ENCODE measurements around the gene EFCAB3. TPM values are rescaled to one million over a fixed set of nuclear protein-coding genes. Genes with fewer than 3 reads are reported as not detected.

The EFCAB3 gene
- total RNA-seq (2022) (not detected in 2 replicates), Bru-seq, nascent RNA (percentile 1 among the genes with signal in this experiment), BruChase-seq, experiment 1, labeled RNA remaining after a 6-hour chase (not detected), BruChase-seq, experiment 2, labeled RNA remaining after a 2-hour chase (percentile 1 among the genes with signal in this experiment)
- long read RNA-seq, result 0 reads

DNA sequence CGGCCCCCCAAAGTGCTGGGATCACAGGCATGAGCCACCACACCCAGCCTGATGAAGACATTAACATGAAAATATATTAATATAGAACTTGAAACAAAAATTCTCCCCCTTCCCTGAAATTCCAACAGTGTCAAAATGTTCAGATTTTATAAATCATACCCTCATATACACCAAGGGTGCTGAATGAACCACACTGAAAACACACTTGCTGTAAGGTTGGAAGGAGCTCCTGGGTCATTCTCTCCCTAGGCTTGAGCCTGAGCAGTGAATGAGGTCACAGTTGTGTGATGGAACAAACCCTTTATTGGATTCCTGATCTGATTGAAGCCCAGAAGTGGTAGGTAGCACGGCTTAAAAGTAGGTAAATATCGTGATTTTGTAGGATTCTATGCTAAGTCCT, at the start of gene EFCAB3:
Gene EFCAB3, plus strand, starts transcription at position 301 of the 400 bp plus-strand sequence. CDS start 2,427 bp downstream, outside the sequence.
- DNase-seq, result no peak
- no peaks in the 10 kb centered on the region for H3K36me3 Mint-ChIP-seq (ENCODE audit: insufficient read depth, unreplicated experiment)
- no peaks in the 10 kb centered on the region for H3K27me3 Mint-ChIP-seq (ENCODE audit: unreplicated experiment)
- CTCF ChIA-PET, result no interaction called here
- H3K9me3 Mint-ChIP-seq (ENCODE audit: low read depth, unreplicated experiment), result no peaks in the 10 kb centered on the region
- TF ChIP-seq, protein P1, sequence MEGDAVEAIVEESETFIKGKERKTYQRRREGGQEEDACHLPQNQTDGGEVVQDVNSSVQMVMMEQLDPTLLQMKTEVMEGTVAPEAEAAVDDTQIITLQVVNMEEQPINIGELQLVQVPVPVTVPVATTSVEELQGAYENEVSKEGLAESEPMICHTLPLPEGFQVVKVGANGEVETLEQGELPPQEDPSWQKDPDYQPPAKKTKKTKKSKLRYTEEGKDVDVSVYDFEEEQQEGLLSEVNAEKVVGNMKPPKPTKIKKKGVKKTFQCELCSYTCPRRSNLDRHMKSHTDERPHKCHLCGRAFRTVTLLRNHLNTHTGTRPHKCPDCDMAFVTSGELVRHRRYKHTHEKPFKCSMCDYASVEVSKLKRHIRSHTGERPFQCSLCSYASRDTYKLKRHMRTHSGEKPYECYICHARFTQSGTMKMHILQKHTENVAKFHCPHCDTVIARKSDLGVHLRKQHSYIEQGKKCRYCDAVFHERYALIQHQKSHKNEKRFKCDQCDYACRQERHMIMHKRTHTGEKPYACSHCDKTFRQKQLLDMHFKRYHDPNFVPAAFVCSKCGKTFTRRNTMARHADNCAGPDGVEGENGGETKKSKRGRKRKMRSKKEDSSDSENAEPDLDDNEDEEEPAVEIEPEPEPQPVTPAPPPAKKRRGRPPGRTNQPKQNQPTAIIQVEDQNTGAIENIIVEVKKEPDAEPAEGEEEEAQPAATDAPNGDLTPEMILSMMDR (IDR thresholded peaks at IDR 0.05; ENCODE audit: unreplicated experiment), result no peak
- BruUV-seq (replicated peaks), result no TSS peak
- no peaks in the 10 kb centered on the region for H3K4me1 Mint-ChIP-seq (ENCODE audit: low read depth, unreplicated experiment)
- no peak within 1 kb of the TSS for H3K27ac Mint-ChIP-seq (ENCODE audit: unreplicated experiment)
- H3K4me3 Mint-ChIP-seq (ENCODE audit: low read depth, unreplicated experiment), result no peak within 1 kb of the TSS
- intact Hi-C loops (cut with micrococcal nuclease; ENCODE audit: unreplicated experiment), result no loop called here

DNA sequence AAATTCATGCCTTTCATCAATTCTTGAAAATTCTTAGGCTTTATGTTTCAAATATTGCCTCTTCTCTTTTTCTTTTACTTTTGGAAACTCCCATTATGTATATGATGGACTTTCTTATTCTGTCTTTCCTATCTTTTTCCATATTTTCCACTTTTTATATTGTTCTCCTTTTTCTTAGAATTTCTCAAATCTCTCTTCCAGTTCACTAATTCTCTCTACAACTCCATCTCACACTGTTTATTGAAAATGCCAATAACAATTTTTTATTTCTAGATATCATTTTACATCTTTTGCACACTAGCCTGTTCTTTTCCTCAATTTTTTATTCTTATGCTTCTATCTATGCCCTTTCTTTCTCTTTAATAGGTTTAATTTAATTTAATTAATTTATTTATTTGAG, 43.8 kb upstream of the EFCAB3 start:
- intact Hi-C loops (cut with micrococcal nuclease; ENCODE audit: unreplicated experiment), result no loop called here
- BruUV-seq (replicated peaks), result no TSS peak
- Mint-ChIP-seq H3K36me3 (ENCODE audit: insufficient read depth, unreplicated experiment) (no peaks in the 10 kb centered on the region), H3K4me1 (ENCODE audit: low read depth, unreplicated experiment) (no peaks in the 10 kb centered on the region), H3K27me3 (ENCODE audit: unreplicated experiment) (peaks cover 32% of the 10 kb centered on the region), H3K27ac (ENCODE audit: unreplicated experiment) (no peak overlapping the region), H3K9me3 (ENCODE audit: low read depth, unreplicated experiment) (no peaks in the 10 kb centered on the region), H3K4me3 (ENCODE audit: low read depth, unreplicated experiment) (no peak overlapping the region)
- no peak for DNase-seq
- TF ChIP-seq, protein P1 (IDR thresholded peaks at IDR 0.05; ENCODE audit: unreplicated experiment), result no peak
- CTCF ChIA-PET, result no interaction called here

GRCh38 chr17:62343764-62344270, 36.5 kb upstream of the EFCAB3 start:
- BruUV-seq (replicated peaks), result no TSS peak
- no peaks in the 10 kb centered on the region for H3K36me3 Mint-ChIP-seq (ENCODE audit: insufficient read depth, unreplicated experiment)

GRCh38 chr17:62351176-62351575, 29.2 kb upstream of the EFCAB3 start:
- Mint-ChIP-seq H3K27ac (ENCODE audit: unreplicated experiment) (no peak overlapping the region), H3K27me3 (ENCODE audit: unreplicated experiment) (peaks cover 35% of the 10 kb centered on the region), H3K36me3 (ENCODE audit: insufficient read depth, unreplicated experiment) (no peaks in the 10 kb centered on the region), H3K4me1 (ENCODE audit: low read depth, unreplicated experiment) (no peaks in the 10 kb centered on the region), H3K4me3 (ENCODE audit: low read depth, unreplicated experiment) (no peak overlapping the region), H3K9me3 (ENCODE audit: low read depth, unreplicated experiment) (no peaks in the 10 kb centered on the region)
- intact Hi-C loops (cut with micrococcal nuclease; ENCODE audit: unreplicated experiment), result no loop called here
- no TSS peak for BruUV-seq (replicated peaks)
- CTCF ChIA-PET, result no interaction called here
- TF ChIP-seq, protein P1 (IDR thresholded peaks at IDR 0.05; ENCODE audit: unreplicated experiment), result no peak
- DNase-seq, result no peak

More at GRCh38 chr17:62343764-62344270, 36.5 kb upstream of the EFCAB3 start:
- H3K9me3 Mint-ChIP-seq (ENCODE audit: low read depth, unreplicated experiment), result no peaks in the 10 kb centered on the region
- DNase-seq, result no peak
- no peak overlapping the region for H3K27ac Mint-ChIP-seq (ENCODE audit: unreplicated experiment)
- CTCF ChIA-PET, result no interaction called here
- TF ChIP-seq, protein P1 (IDR thresholded peaks at IDR 0.05; ENCODE audit: unreplicated experiment), result no peak
- H3K4me1 Mint-ChIP-seq (ENCODE audit: low read depth, unreplicated experiment), result no peaks in the 10 kb centered on the region
- H3K27me3 Mint-ChIP-seq (ENCODE audit: unreplicated experiment), result peaks cover 49% of the 10 kb centered on the region
- H3K4me3 Mint-ChIP-seq (ENCODE audit: low read depth, unreplicated experiment), result no peak overlapping the region
- intact Hi-C loops (cut with micrococcal nuclease; ENCODE audit: unreplicated experiment), result no loop called here

All from Calu3 (cell line).